ENCODE results near the gene AGTPBP1.

The AGTPBP1 gene

GRCh38 chr9:85713897-85714296, 27.9 kb downstream of the AGTPBP1 start:
- 0 out of 2 replicates have a peak, but pooled peaks cover 4% of the 10 kb centered on the region for H3K9me2 ChIP-seq (replicated peaks; ENCODE audit: low read depth, low read length)
- H3K9ac ChIP-seq (ENCODE audit: low read depth, low read length, poor library complexity, severe bottlenecking) = peak overlapping the region; percentile 22
- H3K27me3 ChIP-seq (ENCODE audit: insufficient read depth, low read length, poor library complexity, severe bottlenecking) = no peaks in the 10 kb centered on the region
- no peak overlapping the region for H2AFZ ChIP-seq (ENCODE audit: low read length)
- H3K36me3 ChIP-seq (ENCODE audit: insufficient read depth, low read length) = 0 out of 2 replicates have a peak, but pooled peaks cover 11% of the 10 kb centered on the region
- no peak overlapping the region for H3K4me2 ChIP-seq (ENCODE audit: low read depth, low read length, poor library complexity, severe bottlenecking)
- H3K9me3 ChIP-seq (ENCODE audit: insufficient read depth, low read depth, low read length) = no peaks in the 10 kb centered on the region
- peaks cover 5% of the 10 kb centered on the region; the same call in 1 of the 2 replicates for H3F3A ChIP-seq (ENCODE audit: low read depth)
- peaks cover 4% of the 10 kb centered on the region for H4K20me1 ChIP-seq (ENCODE audit: insufficient read depth, low read length, poor library complexity, severe bottlenecking)
- peaks cover 7% of the 10 kb centered on the region; the same call in 1 of the 2 replicates for H3K79me2 ChIP-seq (ENCODE audit: insufficient read depth, low read length)
- no peak overlapping the region for H3K4me3 ChIP-seq (ENCODE audit: low read length, poor library complexity, severe bottlenecking)
- TF ChIP-seq CTCF (conservative IDR thresholded peaks at IDR 0.05; ENCODE audit: low read length) = no peak
- no peak for TF ChIP-seq EZH2phosphoT487 (IDR thresholded peaks at IDR 0.05; ENCODE audit: borderline replicate concordance)
- H3K4me1 ChIP-seq (ENCODE audit: insufficient read depth, low read length, poor library complexity, severe bottlenecking) = no peaks in the 10 kb centered on the region

DNA sequence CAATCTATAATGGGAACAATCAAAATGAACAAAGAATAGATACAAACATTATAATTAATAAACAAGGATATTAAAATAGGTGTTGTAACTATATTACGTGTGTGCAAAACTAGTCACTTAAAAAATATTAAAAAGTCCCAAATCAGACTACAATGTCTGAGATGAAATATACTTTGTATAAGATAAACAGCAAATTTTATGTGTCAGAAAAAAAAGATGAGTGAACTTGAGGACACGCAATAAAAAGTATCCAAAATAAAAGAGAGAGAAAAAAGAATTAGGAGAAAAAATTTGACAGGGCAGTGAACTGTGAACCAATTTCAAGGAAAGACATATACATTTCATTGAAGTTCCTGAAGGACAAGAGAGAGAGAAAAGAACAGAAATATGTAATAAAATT, 37.0 kb downstream of the AGTPBP1 start:
- Histone ChIP-seq H3K9me2 (replicated peaks; ENCODE audit: low read depth, low read length) (no peaks in the 10 kb centered on the region), H3K4me1 (ENCODE audit: insufficient read depth, low read length, poor library complexity, severe bottlenecking) (peaks cover 14% of the 10 kb centered on the region), H3F3A (ENCODE audit: low read depth) (no peaks in the 10 kb centered on the region), H2AFZ (ENCODE audit: low read length) (no peak overlapping the region), H3K36me3 (ENCODE audit: insufficient read depth, low read length) (0 out of 2 replicates have a peak, but pooled peaks cover 10% of the 10 kb centered on the region), H3K4me2 (ENCODE audit: low read depth, low read length, poor library complexity, severe bottlenecking) (no peak overlapping the region), H4K20me1 (ENCODE audit: insufficient read depth, low read length, poor library complexity, severe bottlenecking) (no peaks in the 10 kb centered on the region), H3K9ac (ENCODE audit: low read depth, low read length, poor library complexity, severe bottlenecking) (no peak overlapping the region), H3K27me3 (ENCODE audit: insufficient read depth, low read length, poor library complexity, severe bottlenecking) (no peaks in the 10 kb centered on the region), H3K9me3 (ENCODE audit: insufficient read depth, low read depth, low read length) (no peaks in the 10 kb centered on the region), H3K79me2 (ENCODE audit: insufficient read depth, low read length) (peaks cover 11% of the 10 kb centered on the region; the same call in 1 of the 2 replicates), H3K4me3 (ENCODE audit: low read length, poor library complexity, severe bottlenecking) (no peak overlapping the region)
- no peak for TF ChIP-seq CTCF (conservative IDR thresholded peaks at IDR 0.05; ENCODE audit: low read length)
- no peak for TF ChIP-seq EZH2phosphoT487 (IDR thresholded peaks at IDR 0.05; ENCODE audit: borderline replicate concordance)

DNA sequence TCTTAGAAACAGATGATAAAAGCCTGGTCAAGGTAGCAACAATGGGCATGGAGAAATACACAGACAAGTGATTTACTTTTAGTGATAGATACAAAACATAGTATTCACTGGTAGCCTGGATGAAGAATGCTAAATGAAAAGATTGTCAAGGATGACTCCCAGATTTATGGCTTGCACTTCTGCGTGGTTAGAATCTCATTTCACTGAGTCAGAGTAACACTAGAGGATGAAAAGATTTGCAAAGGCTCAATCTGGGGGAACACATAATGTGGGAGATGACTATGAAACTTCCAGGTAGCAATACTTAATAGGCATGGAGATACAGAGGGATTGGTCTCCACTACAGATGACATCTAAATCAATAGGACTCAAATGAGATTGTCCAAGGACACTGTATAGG, 38.4 kb downstream of the AGTPBP1 start:
- no peak overlapping the region for H3K4me2 ChIP-seq (ENCODE audit: low read depth, low read length, poor library complexity, severe bottlenecking)
- H3K9me3 ChIP-seq (ENCODE audit: insufficient read depth, low read depth, low read length) = no peaks in the 10 kb centered on the region
- TF ChIP-seq EZH2phosphoT487 (IDR thresholded peaks at IDR 0.05; ENCODE audit: borderline replicate concordance) (no peak), CTCF (conservative IDR thresholded peaks at IDR 0.05; ENCODE audit: low read length) (no peak)
- no peaks in the 10 kb centered on the region for H3F3A ChIP-seq (ENCODE audit: low read depth)
- no peaks in the 10 kb centered on the region for H4K20me1 ChIP-seq (ENCODE audit: insufficient read depth, low read length, poor library complexity, severe bottlenecking)
- H2AFZ ChIP-seq (ENCODE audit: low read length) = no peak overlapping the region
- no peak overlapping the region for H3K4me3 ChIP-seq (ENCODE audit: low read length, poor library complexity, severe bottlenecking)
- peaks cover 14% of the 10 kb centered on the region for H3K4me1 ChIP-seq (ENCODE audit: insufficient read depth, low read length, poor library complexity, severe bottlenecking)
- no peaks in the 10 kb centered on the region for H3K36me3 ChIP-seq (ENCODE audit: insufficient read depth, low read length)
- no peaks in the 10 kb centered on the region for H3K9me2 ChIP-seq (replicated peaks; ENCODE audit: low read depth, low read length)
- H3K27me3 ChIP-seq (ENCODE audit: insufficient read depth, low read length, poor library complexity, severe bottlenecking) = no peaks in the 10 kb centered on the region
- H3K9ac ChIP-seq (ENCODE audit: low read depth, low read length, poor library complexity, severe bottlenecking) = no peak overlapping the region
- 0 out of 2 replicates have a peak, but pooled peaks cover 8% of the 10 kb centered on the region for H3K79me2 ChIP-seq (ENCODE audit: insufficient read depth, low read length)

All from Loucy (cell line).